B cell (primary cell): Measurements from ENCODE around the gene FRMPD4. TPM values are rescaled to one million over a fixed set of nuclear protein-coding genes. Genes with fewer than 3 reads are reported as not detected.

Experiments
- ATAC-seq: fragments of 200-7000 bp; cut with Tn5 transposase; one replicate; pipeline ENCODE4 v1.10.0; 2021; ENCODE audit warnings: low read depth, mild to moderate bottlenecking, moderate number of reproducible peaks, moderate library complexity
- CTCF ChIA-PET: fragments of 350-600 bp; sonication (Branson Sonifier 250); formaldehyde crosslinking; loops from one replicate; lab custom pipeline; 2021; ENCODE audit warnings: antibody characterized with exemption, inconsistent platforms; lab: Charles Lee
- POLR2A ChIA-PET: fragments of 350-600 bp; sonication (Branson Sonifier 250); formaldehyde crosslinking; loops from one replicate; lab custom pipeline; 2021; ENCODE audit warnings: antibody characterized with exemption; lab: Charles Lee
- DNase-seq: peaks from one replicate; pipeline ENCODE4 v3.0.0; 2013
- H2AFZ ChIP-seq: 2 replicates; pipeline ENCODE4 v1.6.1; 2012; ENCODE audit warnings: mild to moderate bottlenecking, low read depth, low read length; ENCODE audit not compliant: insufficient read depth, poor library complexity, severe bottlenecking
- H3K27ac ChIP-seq, 2 donors: 1 replicate in 1 of 2; 2 replicates in 1 of 2; pipeline ENCODE4 v1.5.1; 2012 to 2013; ENCODE audit warnings: low read length in 2 of 2, mild to moderate bottlenecking in 2 of 2, moderate library complexity in 1 of 2
- H3K27me3 ChIP-seq, 4 experiments: fragments of 200-600 bp in 1 of 4; sonication (generic) in 1 of 4; replicated peaks in 1 of 4; 1 replicate in 2 of 4; 2 replicates in 2 of 4; pipeline versions ENCODE4 v1.6.1 to v1.7.0; 2013 to 2016; ENCODE audit warnings: low read length in 3 of 4, mild to moderate bottlenecking in 2 of 4, mixed read lengths in 1 of 4, moderate library complexity in 1 of 4; ENCODE audit not compliant: insufficient read depth in 4 of 4, control insufficient read depth in 3 of 4; ENCODE audit errors: control extremely low read depth in 1 of 4
- H3K36me3 ChIP-seq, 2 experiments: replicated peaks in 1 of 2; 1 replicate in 1 of 2; 2 replicates in 1 of 2; pipeline versions ENCODE4 v1.6.1 to v1.7.1; 2013; ENCODE audit warnings: low read length in 1 of 2; ENCODE audit not compliant: insufficient read depth in 2 of 2, control insufficient read depth in 1 of 2; ENCODE audit errors: control extremely low read depth in 1 of 2, extremely low read depth in 1 of 2
- H3K4me1 ChIP-seq, 2 donors: fragments of 200-600 bp in 1 of 2; sonication (generic) in 1 of 2; 1 replicate in 1 of 2; 2 replicates in 1 of 2; pipeline versions ENCODE4 v1.5.1 to v1.6.1; 2013 to 2017; ENCODE audit warnings: low read length in 2 of 2; ENCODE audit not compliant: control insufficient read depth in 2 of 2, insufficient read depth in 2 of 2
- H3K4me2 ChIP-seq: replicated peaks from 2 replicates; pipeline ENCODE3; 2012; ENCODE audit warnings: mild to moderate bottlenecking, low read depth, low read length; ENCODE audit not compliant: poor library complexity, severe bottlenecking
- H3K4me3 ChIP-seq, 5 experiments: fragments of 200-600 bp in 1 of 5; sonication (generic) in 1 of 5; 1 replicate in 3 of 5; 2 replicates in 2 of 5; pipeline versions ENCODE4 v1.5.1 to v1.7.0; 2011 to 2016; ENCODE audit warnings: low read length in 4 of 5, mild to moderate bottlenecking in 4 of 5, low read depth in 2 of 5, control low read depth in 1 of 5, moderate library complexity in 1 of 5; ENCODE audit not compliant: insufficient read depth in 1 of 5; ENCODE audit errors: control extremely low read depth in 1 of 5, extremely low read depth in 1 of 5
- H3K79me2 ChIP-seq: fragments of 200-600 bp; sonication (generic); one replicate; pipeline ENCODE4 v1.6.0; 2016; ENCODE audit warnings: low read length; ENCODE audit not compliant: control insufficient read depth, insufficient read depth
- H3K9ac ChIP-seq: fragments of 200-600 bp; sonication (generic); 2 replicates; pipeline ENCODE4 v1.6.1; 2017; ENCODE audit warnings: mild to moderate bottlenecking, low read length, moderate library complexity
- H3K9me3 ChIP-seq, 3 donors: one replicate each; pipeline versions ENCODE4 v1.6.1 to v1.7.1; 2013; ENCODE audit warnings: low read length in 2 of 3; ENCODE audit not compliant: control insufficient read depth in 2 of 3, insufficient read depth in 1 of 3; ENCODE audit errors: control extremely low read depth in 1 of 3
- H4K20me1 ChIP-seq: 2 replicates; pipeline ENCODE4 v1.6.0; 2012; ENCODE audit warnings: mild to moderate bottlenecking, low read length; ENCODE audit not compliant: insufficient read depth, control insufficient read depth, poor library complexity, severe bottlenecking
- H3K27ac Mint-ChIP-seq: one replicate; pipeline ENCODE4 v1.8.0; 2021; ENCODE audit warnings: mixed read lengths
- H3K27me3 Mint-ChIP-seq: one replicate; pipeline ENCODE4 v1.8.0; 2021; ENCODE audit warnings: mixed read lengths
- H3K4me1 Mint-ChIP-seq: one replicate; pipeline ENCODE4 v1.8.0; 2021; ENCODE audit warnings: mixed read lengths
- H3K4me3 Mint-ChIP-seq: one replicate; pipeline ENCODE4 v1.8.0; 2021; ENCODE audit warnings: mixed read lengths
- H3K9me3 Mint-ChIP-seq: one replicate; pipeline ENCODE4 v1.8.0; 2022; ENCODE audit warnings: mixed read lengths; ENCODE audit not compliant: insufficient read depth
- CTCF ChIP-seq: fragments of 200-600 bp; IDR thresholded peaks from one replicate; pipeline ENCODE4 v1.8.0; 2022; ENCODE audit warnings: antibody characterized with exemption, mild to moderate bottlenecking
- EZH2 ChIP-seq: IDR thresholded peaks from 2 replicates; pipeline ENCODE4 v1.6.1; 2012; ENCODE audit warnings: borderline replicate concordance, low read depth, mild to moderate bottlenecking, moderate library complexity, low read length; ENCODE audit not compliant: insufficient read depth, poor library complexity, severe bottlenecking
- WGBS: methylation state at CpG from one replicate; pipeline ENCODE4 v1.1.5; 2013; ENCODE audit warnings: missing lambda C conversion rate; ENCODE audit not compliant: insufficient coverage; 5-methylcytosine and 5-hydroxymethylcytosine counted together
- intact Hi-C: fragments of 100-400 bp; cut with micrococcal nuclease; formaldehyde crosslinking; loops from one replicate; pipeline ENCODE4 v1.10.0; 2022
- polyA plus RNA-seq: library from polyadenylated mRNA; depleted of rRNA; stranded (reverse); fragments of >200 nt; gene quantifications from 2 replicates; pipeline ENCODE4 v1.2.3, GENCODE V29; 2012
- total RNA-seq, 2 donors: library from RNA; stranded (reverse); fragments of 120-200 nt in 1 of 2; gene quantifications; 1 replicate in 1 of 2; 2 replicates in 1 of 2; pipeline versions ENCODE4 v1.2.3 to v1.2.4, GENCODE V29; 2013 to 2022

The FRMPD4 gene
- total and polyA plus RNA-seq, 2 donors (not counting 1 experiment from before 2014, with no cell fraction given): not detected

GRCh38 chrX:12693754-12694153 is 555.5 kb downstream of the FRMPD4 start:
- DNase-seq (no peak), ATAC-seq (no peak)
- H3K4me3 Mint-ChIP-seq: no peak overlapping the region
- 83% methylated on average over 2 of the region's 2 CpGs for WGBS
- Histone ChIP-seq H3K9me3 (no peaks in the 10 kb centered on the region), H3K79me2 (no peaks in the 10 kb centered on the region), H3K4me3 (no peak overlapping the region), H4K20me1 (no peaks in the 10 kb centered on the region), H3K36me3 (no peaks in the 10 kb centered on the region), H3K27me3 (peaks cover 0 to 3% (median 1%) of the 10 kb centered on the region in 4 experiments), H3K4me2 (no peak overlapping the region), H2AFZ (no peak overlapping the region), H3K27ac (no peak overlapping the region), H3K4me1 (no peaks in the 10 kb centered on the region), H3K9ac (no peak overlapping the region)
- H3K4me1 Mint-ChIP-seq: no peaks in the 10 kb centered on the region
- POLR2A ChIA-PET: no interaction called here
- intact Hi-C loops: no loop called here
- peaks cover 17% of the 10 kb centered on the region for H3K27me3 Mint-ChIP-seq
- TF ChIP-seq CTCF (no peak), EZH2 (no peak)
- no peaks in the 10 kb centered on the region for H3K9me3 Mint-ChIP-seq
- CTCF ChIA-PET: interaction anchor here (1.5 kb wide), 1 partner anchor 8 kb away, joined by 7 read pairs; no protein-coding TSS in a partner anchor
- no peak overlapping the region for H3K27ac Mint-ChIP-seq

- no peak for DNase-seq
- Histone ChIP-seq H3K79me2 (no peaks in the 10 kb centered on the region), H2AFZ (no peak overlapping the region), H3K27ac (no peak overlapping the region), H3K4me3 (no peak overlapping the region), H3K4me2 (no peak overlapping the region), H3K36me3 (no peaks in the 10 kb centered on the region), H3K4me1 (peaks cover 0 to 14% of the 10 kb centered on the region in 2 donors), H4K20me1 (no peaks in the 10 kb centered on the region), H3K9me3 (no peaks in the 10 kb centered on the region), H3K9ac (no peak overlapping the region), H3K27me3 (no peaks in the 10 kb centered on the region)
- intact Hi-C loops: loop anchor here (2.0 to 5.0 kb wide), 3 partner anchors 202 to 914 kb away; no protein-coding TSS in a partner anchor
- 92% methylated on average over 2 of the region's 4 CpGs for WGBS
- Mint-ChIP-seq H3K9me3 (no peaks in the 10 kb centered on the region), H3K27ac (no peak overlapping the region), H3K4me1 (peaks cover 27% of the 10 kb centered on the region), H3K4me3 (no peak overlapping the region), H3K27me3 (peaks cover 3% of the 10 kb centered on the region)
- no peak for ATAC-seq
- TF ChIP-seq CTCF (no peak), EZH2 (no peak)
- POLR2A ChIA-PET: no interaction called here
- CTCF ChIA-PET: interaction anchor here (1.5 to 2.9 kb wide), 7 partner anchors 8 to 913 kb away, joined by 3 to 31 read pairs (median 7); no protein-coding TSS in a partner anchor
These were observed 562.5 kb downstream of the FRMPD4 start for GRCh38 chrX:12700745-12701144.
